ENCODE measurements around the gene THTPA.
A peak's percentile ranks its signal among the peaks of the same experiment; 100 is the strongest.

Gene THTPA

DNA sequence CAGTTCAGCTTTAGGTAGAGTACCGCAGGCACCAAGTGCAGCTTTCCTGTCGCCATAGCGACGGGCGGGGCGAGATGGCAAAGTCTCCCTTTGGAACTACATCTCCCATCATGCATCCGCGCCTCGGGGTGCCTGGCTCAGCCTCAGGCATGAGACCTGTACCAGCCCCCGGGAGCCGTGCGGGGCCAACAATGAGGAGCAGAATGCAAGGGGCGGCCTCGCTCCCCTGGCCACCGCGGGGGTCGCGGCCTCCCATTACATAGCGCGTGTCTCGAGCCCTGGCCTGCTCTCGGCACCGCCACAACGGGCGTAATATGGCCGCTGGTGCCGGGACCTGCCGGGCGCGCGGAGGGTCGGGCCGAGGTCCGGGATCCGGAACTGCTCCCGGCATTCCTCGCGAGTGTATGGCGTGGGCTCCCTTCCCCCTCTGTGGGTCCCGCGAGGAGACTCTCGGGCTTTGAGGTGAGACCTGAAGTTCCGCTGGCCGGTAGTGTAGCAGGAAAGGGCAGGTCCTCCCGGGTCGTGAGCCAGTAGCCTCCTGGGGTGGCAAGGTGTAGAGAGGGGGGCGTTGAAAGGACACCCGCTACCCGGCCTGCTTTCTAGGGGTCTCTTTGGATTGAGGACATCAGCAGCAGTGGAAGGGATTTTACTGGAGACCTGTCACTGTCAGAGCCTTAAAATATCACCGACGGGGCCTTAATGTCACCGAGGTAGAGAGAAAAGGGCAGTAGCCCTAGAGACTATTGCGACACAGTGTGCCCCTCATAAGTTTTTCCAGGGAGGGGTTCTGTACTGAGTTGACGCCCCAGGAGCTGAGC is at the start of gene THTPA:
Gene THTPA (plus strand): TSS at position 390 of the 818 bp plus-strand sequence. CDS start 487 bp downstream, outside the sequence.
- peak; percentile 94 for DNase-seq

- DNase-seq: no peak
Observed at GRCh38 chr14:23512156-23512555, 43.9 kb upstream of the THTPA start.

DNA sequence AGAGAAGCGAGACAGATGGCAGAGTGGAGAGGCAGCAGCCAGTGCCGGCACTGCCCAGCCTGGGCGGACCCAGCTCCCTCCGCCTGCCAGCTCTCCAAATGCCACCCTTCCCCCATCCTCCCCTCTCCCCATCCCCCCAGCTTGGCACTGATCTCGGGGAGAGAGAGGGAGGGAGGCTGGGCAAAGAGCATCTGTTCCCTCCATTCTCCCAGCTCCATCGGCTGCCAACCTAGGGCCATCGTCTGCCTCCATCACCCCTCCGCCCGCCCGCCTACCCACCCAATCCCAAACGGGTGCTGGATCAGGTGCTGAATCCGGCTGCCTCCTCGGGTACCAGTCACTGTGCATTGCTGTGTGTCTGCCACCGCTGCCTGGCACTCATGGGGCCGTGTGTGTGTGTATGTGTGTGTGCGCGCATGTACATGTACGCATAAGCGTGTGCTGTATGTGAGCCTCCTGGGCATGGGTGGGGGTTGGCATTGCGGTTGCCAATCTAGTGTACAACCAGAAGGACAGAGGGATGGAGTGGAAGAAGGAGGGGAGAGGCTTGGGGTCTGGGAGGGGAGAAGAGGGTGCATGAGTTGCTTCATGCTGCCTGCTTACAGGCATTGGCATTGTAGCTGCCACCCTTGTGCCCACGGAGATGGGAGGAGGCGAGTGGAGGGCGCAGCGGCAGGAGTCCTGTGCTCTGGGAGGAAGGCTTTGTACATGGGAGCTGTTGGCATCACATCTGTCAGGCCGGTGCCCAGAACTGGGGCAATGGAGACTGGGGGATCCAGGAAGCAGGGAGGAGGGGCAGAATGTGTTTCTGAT is 42.9 kb upstream of the THTPA start:
- DNase-seq: no peak

- no peak for DNase-seq
Observed at GRCh38 chr14:23513818-23514643, 42.0 kb upstream of the THTPA start.

- no peak for DNase-seq
Observed at GRCh38 chr14:23514644-23514957, 41.5 kb upstream of the THTPA start.

DNA sequence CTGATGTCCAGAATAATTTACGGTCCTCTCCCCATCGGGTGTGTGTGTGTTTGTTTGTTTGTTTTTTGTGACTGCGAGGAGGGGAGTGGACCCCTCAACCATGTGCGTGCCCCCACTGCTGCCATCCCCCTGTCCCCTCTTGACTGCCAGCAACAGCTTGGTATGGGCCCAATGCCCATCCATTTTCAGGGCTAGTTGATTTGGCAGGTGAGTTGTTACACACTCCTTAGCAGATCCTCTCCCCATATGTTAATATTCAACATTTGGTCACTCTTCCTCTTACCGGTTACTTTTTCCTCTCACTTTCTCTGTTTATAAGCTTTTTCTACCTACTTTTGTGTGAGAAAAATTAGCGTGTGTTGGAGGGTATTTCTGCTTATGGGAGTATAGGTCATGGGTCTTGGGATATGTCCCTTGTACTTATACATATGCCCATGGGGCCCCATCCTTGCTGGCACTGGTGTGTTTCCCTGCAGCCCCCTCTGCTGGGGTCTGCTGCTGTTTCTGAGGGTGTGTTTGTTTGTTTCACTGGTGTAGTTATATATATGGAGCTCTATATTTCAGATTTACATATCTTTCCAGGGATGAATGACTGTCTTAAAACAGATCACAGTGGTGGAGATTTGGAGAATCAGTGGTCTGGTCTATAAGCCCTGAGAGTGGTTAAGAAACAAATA is 38.3 kb upstream of the THTPA start:
- no peak for DNase-seq

DNA sequence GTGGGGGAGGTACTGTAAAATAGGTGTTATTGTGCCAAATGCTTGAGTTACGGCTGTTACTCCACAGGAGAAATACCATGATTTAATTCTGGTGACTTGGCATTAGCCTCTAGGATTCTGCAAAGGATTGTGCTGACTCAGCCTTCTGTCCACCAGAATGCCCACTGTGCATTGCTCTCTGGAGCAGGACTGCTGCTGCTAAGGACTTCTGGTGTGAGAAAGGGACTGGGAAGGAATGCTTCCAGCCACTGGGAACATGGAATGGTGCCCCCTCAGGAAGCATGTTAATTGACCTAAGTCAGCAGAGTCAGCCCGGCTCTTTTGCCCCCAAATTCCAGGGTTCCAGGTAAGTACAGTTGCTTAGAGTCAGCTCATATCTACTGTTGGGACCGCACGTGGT is 37.4 kb upstream of the THTPA start:
- DNase-seq: no peak

- no peak for DNase-seq
Observed at GRCh38 chr14:23520899-23521533, 35.1 kb upstream of the THTPA start.

GRCh38 chr14:23521785-23522640 is 34.1 kb upstream of the THTPA start:
- no peak for DNase-seq

GRCh38 chr14:23522643-23523198 is 33.4 kb upstream of the THTPA start:
- no peak for DNase-seq

DNA sequence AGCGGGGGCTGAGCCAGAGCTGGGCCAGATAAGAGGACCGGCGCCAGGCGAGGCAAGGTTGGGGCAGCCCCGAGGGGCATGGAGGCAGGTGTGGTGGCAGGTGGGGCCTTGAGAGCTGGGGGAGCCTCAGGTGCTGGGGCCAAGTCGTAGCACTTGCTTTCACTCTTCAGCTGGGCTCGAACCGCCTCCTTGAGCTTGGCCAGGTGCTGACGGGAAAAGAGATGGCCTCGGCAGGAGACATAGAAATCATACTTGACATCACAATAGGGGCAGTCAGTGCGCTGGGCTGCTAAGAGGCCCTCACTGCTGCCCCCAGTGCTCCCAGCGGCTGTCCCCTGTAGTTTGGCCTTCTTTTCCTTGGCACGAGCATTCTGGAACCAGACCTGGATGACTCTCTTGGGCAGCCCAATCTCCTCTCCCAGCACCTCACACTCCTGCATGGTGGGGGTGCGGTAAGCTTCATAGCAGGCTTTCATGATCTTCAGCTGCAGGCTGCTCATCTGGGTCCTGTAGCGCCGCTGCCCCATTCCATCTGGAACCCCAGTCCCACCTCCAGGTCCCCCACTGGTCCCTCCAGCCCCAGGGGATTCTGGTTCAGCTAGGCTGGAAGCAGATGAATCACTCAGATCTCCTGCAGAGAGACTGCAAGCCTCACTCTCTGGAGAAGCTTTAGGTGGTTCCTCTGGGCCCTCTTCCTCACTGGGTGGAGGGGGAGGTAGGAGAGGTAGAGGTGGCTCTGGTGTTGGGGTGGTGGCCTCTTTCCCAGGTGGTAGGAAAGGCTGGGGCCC is 32.6 kb upstream of the THTPA start:
- DNase-seq: no peak

GRCh38 chr14:23524954-23525353 is 31.1 kb upstream of the THTPA start:
- no peak for DNase-seq

GRCh38 chr14:23525611-23526010 is 30.5 kb upstream of the THTPA start:
- no peak for DNase-seq

DNA sequence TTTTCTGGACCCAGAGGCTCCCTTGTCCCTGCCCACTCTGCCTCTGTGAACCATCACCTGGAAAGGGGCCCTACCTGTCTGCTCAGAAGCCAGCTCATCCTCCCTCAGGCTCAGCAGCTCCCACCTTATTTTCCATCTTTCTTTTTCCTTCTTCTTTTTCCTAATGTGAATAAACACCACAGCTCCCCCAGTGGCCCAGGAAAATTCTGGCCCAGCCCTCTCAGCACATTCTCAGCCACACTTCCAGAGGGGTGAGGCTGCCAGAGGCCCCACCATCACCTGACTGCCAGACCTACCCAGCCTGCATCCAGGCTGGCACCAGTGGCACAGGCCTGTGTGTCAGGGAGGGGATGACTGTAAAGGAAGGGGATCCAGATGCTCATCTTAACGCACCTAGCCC is 27.5 kb upstream of the THTPA start:
- DNase-seq: no peak

DNA sequence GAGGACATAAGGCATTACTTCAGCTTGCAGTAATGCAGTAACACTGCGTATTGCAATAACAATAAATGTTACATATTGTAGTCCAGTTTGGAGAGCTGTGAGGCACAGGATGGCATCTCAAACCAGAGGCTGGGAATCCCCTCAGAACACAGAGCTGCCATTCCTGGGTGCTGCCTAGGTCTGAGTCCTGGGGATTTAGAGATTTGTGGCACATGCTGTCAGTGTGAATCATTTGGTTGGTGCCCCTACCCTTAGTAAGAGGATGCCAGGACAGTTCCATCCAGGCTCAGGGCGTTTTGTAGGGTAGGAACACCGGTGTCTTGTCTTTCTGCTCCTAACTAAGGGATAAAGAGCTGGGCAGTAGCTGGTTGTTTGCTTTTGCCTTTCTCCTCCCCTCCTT is 27.1 kb upstream of the THTPA start:
- no peak for DNase-seq

DNA sequence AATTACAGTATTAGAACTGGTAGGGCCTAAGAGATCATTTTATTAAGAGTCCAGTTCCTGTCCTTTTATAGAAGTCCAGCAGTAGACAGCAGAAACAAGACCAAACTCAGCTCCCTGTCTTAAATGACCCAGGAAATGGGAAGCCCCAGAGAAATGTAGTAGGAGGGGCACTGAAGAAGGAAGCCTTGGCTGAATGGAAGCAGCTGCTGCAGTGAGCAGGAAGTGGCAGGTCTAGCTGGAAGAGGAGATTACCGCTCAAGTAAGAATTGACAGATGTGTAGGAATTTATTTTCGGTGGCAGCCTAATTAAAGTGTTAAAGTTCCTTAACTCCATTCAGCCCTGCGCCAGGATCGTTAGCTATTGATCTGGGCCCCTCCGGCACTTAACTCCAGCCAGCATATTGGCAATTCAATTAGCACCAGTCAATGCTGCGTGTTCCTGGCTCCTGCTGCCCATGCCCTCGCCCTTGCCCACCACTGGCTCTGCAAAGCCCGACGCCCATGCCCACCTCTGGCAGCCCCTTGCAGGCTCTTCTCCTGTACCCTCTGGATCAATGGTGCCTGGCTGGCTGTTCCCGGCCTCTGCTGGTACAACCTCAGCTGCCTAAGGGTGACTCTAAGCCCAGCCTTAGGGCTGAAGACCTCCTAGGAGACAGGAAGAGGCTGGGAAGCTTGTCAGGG is 25.6 kb upstream of the THTPA start:
- no peak for DNase-seq

- DNase-seq: no peak
Observed at GRCh38 chr14:23531391-23531790, 24.7 kb upstream of the THTPA start.

GRCh38 chr14:23532658-23533057 is 23.4 kb upstream of the THTPA start:
- no peak for DNase-seq

GRCh38 chr14:23533652-23534435 is 22.2 kb upstream of the THTPA start:
- no peak for DNase-seq

All from CD4-positive, alpha-beta T cell treated with Interleukin-17A for 1 hour (primary cell).